Erythroblast (primary cell): ENCODE results near the gene ZNF827.

Experiments
- GATA1 ChIP-seq: IDR thresholded peaks from 2 replicates; pipeline ENCODE4 v1.6.1; 2011; ENCODE audit warnings: low read depth, mild to moderate bottlenecking, control low read depth, low read length, moderate library complexity
- POLR2A ChIP-seq: IDR thresholded peaks from 2 replicates; pipeline ENCODE4 v1.6.1; 2011; ENCODE audit warnings: mild to moderate bottlenecking, low read length

DNA sequence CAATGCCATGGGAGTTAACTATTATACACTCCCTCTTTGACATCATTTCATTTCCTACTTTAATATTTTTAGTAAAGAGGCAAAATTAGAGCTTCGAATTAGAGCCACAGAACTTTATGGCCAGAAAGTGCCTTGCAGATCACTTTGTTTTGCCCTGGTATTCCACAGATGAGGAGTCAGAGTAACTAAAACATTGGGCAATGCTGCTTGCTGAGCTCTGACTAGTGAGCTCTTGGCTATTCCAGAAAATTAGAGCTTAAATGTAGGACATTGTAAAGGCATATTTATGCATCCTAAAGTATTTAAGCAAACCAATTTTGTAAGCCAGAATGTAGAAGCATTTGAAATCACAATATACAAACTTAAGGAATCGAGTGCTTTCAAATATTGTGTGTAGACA lies 6.3 kb upstream of the ZNF827 start:
- no peak for TF ChIP-seq POLR2A
- TF ChIP-seq GATA1: no peak
